RWPE1 (cell line): Measurements from ENCODE around the gene NRAP.

Experiments used
- CTCF ChIA-PET: fragments of 350-600 bp; sonication (Branson Sonifier 250); formaldehyde crosslinking; extraction: SDS; loops from one replicate; lab custom pipeline; 2021; lab: Yijun Ruan, JAX
- POLR2A ChIA-PET: fragments of 400-600 bp; formaldehyde crosslinking; extraction: SDS; loops from one replicate; lab custom pipeline; 2020; ENCODE audit warnings: antibody characterized with exemption; ENCODE audit not compliant: low non-redundant PET; lab: Yijun Ruan, JAX
- DNase-seq: peaks from one replicate; pipeline ENCODE4 v3.0.0; 2012; ENCODE audit warnings: low spot score
- H3K27ac ChIP-seq: fragments of 450-650 bp; 2 replicates; pipeline ENCODE4 v1.5.1; 2017
- TF ChIP-seq, protein P1 (sequence below): fragments of 450-650 bp; conservative IDR thresholded peaks from 2 replicates; pipeline ENCODE4 v1.5.1; 2017; ENCODE audit warnings: low read depth, mild to moderate bottlenecking

Gene NRAP

GRCh38 chr10:113708640-113709039 lies 44.8 kb upstream of the NRAP start:
- no peak for DNase-seq
- CTCF ChIA-PET = interaction anchor here (0.6 kb wide), 1 partner anchor 393 kb away, joined by 3 read pairs; no protein-coding TSS in a partner anchor
- no peak overlapping the region for H3K27ac ChIP-seq
- TF ChIP-seq, protein P1, sequence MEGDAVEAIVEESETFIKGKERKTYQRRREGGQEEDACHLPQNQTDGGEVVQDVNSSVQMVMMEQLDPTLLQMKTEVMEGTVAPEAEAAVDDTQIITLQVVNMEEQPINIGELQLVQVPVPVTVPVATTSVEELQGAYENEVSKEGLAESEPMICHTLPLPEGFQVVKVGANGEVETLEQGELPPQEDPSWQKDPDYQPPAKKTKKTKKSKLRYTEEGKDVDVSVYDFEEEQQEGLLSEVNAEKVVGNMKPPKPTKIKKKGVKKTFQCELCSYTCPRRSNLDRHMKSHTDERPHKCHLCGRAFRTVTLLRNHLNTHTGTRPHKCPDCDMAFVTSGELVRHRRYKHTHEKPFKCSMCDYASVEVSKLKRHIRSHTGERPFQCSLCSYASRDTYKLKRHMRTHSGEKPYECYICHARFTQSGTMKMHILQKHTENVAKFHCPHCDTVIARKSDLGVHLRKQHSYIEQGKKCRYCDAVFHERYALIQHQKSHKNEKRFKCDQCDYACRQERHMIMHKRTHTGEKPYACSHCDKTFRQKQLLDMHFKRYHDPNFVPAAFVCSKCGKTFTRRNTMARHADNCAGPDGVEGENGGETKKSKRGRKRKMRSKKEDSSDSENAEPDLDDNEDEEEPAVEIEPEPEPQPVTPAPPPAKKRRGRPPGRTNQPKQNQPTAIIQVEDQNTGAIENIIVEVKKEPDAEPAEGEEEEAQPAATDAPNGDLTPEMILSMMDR = no peak
- POLR2A ChIA-PET = no interaction called here

DNA sequence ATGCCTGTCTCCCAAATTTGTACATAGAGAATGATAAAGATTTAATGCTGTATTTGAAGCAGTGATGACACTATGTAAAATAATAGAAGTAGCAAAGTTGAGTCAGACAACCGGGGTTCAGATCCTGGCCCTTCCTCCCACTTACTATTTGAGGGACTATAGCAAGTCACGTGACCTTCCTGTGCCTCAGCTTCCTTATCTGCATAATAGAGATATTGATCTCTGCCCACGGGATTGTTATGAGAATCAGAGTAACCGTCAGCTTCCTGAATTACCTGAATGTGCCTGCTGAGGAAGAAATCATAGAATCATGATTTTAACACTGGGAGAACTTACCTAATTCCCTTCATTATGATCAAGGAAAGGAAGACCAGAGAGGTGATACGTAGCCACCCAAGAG lies 42.8 kb upstream of the NRAP start:
- no peak overlapping the region for H3K27ac ChIP-seq
- DNase-seq = no peak
- POLR2A ChIA-PET = no interaction called here
- CTCF ChIA-PET = interaction anchor here (0.6 kb wide), 2 partner anchors 424 to 505 kb away, joined by 3 to 5 read pairs; no protein-coding TSS in a partner anchor
- TF ChIP-seq, protein P1 = no peak

GRCh38 chr10:113705344-113705652 lies 41.5 kb upstream of the NRAP start:
- no peak for DNase-seq
- H3K27ac ChIP-seq = no peak overlapping the region
- TF ChIP-seq, protein P1 = peak; percentile 17; the same call in 1 of the 2 replicates
- CTCF ChIA-PET = interaction anchor here (0.6 to 1.1 kb wide), 4 partner anchors 8 to 1953 kb away, joined by 3 to 5 read pairs (median 3); no protein-coding TSS in a partner anchor
- POLR2A ChIA-PET = no interaction called here

DNA sequence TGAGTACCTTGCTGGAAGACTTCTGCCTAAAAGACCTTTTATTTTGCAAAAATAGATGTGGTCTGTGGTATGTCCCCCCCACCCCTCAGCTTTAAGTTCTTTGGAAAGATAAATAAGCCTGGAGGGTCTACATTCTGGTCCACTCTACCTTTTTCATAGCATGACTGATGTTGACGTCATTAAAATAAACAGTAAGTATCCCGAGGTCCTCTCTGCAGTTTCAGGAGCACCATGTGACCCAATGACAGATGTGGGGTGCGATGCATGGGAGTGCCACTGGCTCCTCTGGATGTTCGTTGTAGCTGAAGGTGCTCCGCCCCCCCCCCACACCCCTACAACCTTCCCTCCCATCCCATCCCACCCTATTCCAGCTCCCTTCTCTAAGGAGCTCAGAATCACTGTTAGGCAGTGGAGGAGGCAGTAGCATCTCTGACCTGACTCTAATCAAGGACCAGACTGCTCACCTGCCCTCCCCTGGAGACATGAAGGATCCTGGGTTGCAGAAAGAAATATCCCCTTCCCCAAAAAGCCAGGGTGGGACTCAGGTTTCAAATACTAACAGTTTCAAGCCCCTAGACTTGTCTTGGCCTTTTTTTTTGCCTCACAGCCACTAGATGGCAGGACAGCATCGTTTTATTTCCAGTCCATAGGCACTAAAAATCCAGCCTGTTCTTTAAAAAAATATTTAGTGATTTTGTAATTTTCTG lies 40.9 kb upstream of the NRAP start:
- H3K27ac ChIP-seq = no peak overlapping the region
- TF ChIP-seq, protein P1 = peak; percentile 74
- DNase-seq = peak; percentile 38
- POLR2A ChIA-PET = no interaction called here
- CTCF ChIA-PET = interaction anchor here (0.6 to 1.1 kb wide), 8 partner anchors 8 to 597 kb away, joined by 3 to 7 read pairs (median 3); no protein-coding TSS in a partner anchor

DNA sequence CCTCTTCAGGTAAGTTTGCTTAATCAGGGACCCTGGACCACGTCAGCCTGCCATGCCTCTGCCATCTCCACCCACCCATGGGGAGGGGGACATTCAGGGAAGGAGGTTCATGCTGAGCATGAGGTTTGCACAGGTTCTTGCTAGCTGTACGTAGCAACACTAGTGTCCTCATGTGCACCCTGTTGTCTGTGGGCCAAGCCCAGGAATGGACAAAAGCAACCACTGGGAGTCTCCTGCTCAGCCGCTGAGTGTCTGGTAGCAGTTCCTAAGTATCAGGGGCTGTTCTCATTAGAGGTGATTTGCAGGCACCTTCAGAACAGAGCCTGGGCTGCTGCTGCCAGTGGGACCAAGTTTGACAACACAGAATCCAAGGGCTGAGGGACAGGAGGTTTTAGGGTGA lies 33.8 kb upstream of the NRAP start:
- TF ChIP-seq, protein P1 = no peak
- H3K27ac ChIP-seq = no peak overlapping the region
- no peak for DNase-seq
- CTCF ChIA-PET = interaction anchor here (0.8 to 1.1 kb wide), 2 partner anchors 8 to 18 kb away, joined by 3 to 4 read pairs; partner anchors contain the start of gene CASP7
- POLR2A ChIA-PET = interaction anchor here (0.6 kb wide), 1 partner anchor 1226 kb away, joined by 5 read pairs; no protein-coding TSS in a partner anchor

GRCh38 chr10:113695691-113696090 lies 31.9 kb upstream of the NRAP start:
- H3K27ac ChIP-seq = no peak overlapping the region
- POLR2A ChIA-PET = no interaction called here
- DNase-seq = no peak
- TF ChIP-seq, protein P1 = no peak
- CTCF ChIA-PET = no interaction called here
